ENCODE results near the gene AGRN. TPM values are rescaled to one million over a fixed set of nuclear protein-coding genes. Genes with fewer than 3 reads are reported as not detected.

Gene AGRN
- total RNA-seq, 4 donors from 2014 or later, result 20.0 to 35.8 (median 32.0) TPM

DNA sequence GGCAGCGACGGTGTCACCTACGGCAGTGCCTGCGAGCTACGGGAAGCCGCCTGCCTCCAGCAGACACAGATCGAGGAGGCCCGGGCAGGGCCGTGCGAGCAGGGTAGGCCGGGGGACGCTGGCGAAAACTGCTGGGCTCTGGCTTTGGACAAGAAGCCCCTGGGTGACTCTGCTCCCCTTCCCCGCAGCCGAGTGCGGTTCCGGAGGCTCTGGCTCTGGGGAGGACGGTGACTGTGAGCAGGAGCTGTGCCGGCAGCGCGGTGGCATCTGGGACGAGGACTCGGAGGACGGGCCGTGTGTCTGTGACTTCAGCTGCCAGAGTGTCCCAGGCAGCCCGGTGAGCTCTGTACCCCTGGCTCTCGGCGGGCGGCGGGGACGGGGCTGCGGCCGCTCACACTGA is 24.0 kb downstream of the AGRN start:
- Histone ChIP-seq H3K27ac (no peak overlapping the region), H3K4me1 (peaks cover 14 to 18% (median 15%) of the 10 kb centered on the region in 3 donors), H3K27me3 (peaks cover 0 to 13% (median 0%) of the 10 kb centered on the region in 4 donors), H3K4me3 (no peak overlapping the region), H3K36me3 (peaks cover 0 to 63% (median 9%) of the 10 kb centered on the region in 3 donors), H3K9me3 (no peaks in the 10 kb centered on the region)
- no peak for DNase-seq
- 98% methylated on average over 9 of the region's 33 CpGs; no CpG with 5 or more reads in 1 of the 2 donors for WGBS, 2 donors
- intact Hi-C loops (cut with DNase I), result no loop called here
- TF ChIP-seq POLR2A (IDR thresholded peaks at IDR 0.05), result no peak
- TF ChIP-seq, protein P1, sequence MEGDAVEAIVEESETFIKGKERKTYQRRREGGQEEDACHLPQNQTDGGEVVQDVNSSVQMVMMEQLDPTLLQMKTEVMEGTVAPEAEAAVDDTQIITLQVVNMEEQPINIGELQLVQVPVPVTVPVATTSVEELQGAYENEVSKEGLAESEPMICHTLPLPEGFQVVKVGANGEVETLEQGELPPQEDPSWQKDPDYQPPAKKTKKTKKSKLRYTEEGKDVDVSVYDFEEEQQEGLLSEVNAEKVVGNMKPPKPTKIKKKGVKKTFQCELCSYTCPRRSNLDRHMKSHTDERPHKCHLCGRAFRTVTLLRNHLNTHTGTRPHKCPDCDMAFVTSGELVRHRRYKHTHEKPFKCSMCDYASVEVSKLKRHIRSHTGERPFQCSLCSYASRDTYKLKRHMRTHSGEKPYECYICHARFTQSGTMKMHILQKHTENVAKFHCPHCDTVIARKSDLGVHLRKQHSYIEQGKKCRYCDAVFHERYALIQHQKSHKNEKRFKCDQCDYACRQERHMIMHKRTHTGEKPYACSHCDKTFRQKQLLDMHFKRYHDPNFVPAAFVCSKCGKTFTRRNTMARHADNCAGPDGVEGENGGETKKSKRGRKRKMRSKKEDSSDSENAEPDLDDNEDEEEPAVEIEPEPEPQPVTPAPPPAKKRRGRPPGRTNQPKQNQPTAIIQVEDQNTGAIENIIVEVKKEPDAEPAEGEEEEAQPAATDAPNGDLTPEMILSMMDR (IDR thresholded peaks at IDR 0.05), result no peak

DNA sequence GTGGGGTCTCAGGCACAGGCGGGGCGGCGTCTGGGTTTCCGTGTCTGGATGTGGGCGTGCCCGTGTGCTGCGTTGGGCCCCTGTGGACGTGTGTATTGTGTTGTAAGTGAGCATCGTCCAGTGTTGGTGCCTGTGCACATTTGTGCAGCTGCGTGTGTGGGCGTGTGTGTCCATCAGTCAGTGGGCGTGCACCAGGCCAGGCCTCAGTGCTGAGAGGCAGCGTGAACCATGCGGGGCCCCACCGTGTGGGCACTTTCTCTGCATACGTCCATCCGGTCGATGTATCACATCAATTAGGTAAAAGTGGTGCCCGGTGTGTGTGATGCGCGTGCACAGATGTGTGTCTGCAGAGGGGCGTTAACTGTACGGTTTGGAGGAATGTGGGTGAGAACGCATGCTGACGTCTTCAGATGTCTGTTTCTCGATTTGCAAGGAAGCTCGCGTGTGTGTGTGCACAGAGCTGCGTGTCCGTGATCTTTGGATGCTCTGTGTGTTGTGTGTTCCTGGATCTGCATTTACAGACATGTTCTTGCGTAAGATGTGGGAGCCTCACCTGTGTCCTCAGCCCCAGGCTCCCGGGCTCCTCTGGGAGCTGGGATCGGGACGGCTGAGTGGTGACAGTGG is 24.6 kb downstream of the AGRN start:
- intact Hi-C loops (cut with DNase I), result no loop called here
- DNase-seq, result no peak
- Histone ChIP-seq H3K9me3 (no peaks in the 10 kb centered on the region), H3K4me3 (no peak overlapping the region), H3K27me3 (peaks cover 0 to 6% (median 0%) of the 10 kb centered on the region in 4 donors), H3K27ac (no peak overlapping the region), H3K36me3 (peaks cover 0 to 69% (median 9%) of the 10 kb centered on the region in 3 donors), H3K4me1 (peaks cover 10 to 11% (median 11%) of the 10 kb centered on the region in 3 donors)
- WGBS, 2 donors, result 95 to 97% methylated on average over 12 to 15 of the region's 34 CpGs
- TF ChIP-seq, protein P1 (IDR thresholded peaks at IDR 0.05), result no peak
- no peak for TF ChIP-seq POLR2A (IDR thresholded peaks at IDR 0.05)

DNA sequence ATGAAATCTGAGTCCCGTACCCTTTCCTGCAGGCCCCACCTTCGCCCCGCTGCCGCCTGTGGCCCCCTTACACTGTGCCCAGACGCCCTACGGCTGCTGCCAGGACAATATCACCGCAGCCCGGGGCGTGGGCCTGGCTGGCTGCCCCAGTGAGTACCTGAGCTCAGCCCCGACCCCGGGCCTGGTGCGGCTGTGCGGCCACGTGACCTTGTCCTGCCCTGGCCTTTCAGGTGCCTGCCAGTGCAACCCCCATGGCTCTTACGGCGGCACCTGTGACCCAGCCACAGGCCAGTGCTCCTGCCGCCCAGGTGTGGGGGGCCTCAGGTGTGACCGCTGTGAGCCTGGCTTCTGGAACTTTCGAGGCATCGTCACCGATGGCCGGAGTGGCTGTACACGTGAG is 25.2 kb downstream of the AGRN start:
- intact Hi-C loops (cut with DNase I), result no loop called here
- Histone ChIP-seq H3K36me3 (peaks cover 0 to 75% (median 14%) of the 10 kb centered on the region in 3 donors), H3K4me3 (no peak overlapping the region), H3K9me3 (no peaks in the 10 kb centered on the region), H3K4me1 (peaks cover 5 to 6% (median 5%) of the 10 kb centered on the region in 3 donors), H3K27ac (no peak overlapping the region), H3K27me3 (peaks cover 0 to under 1% (median 0%) of the 10 kb centered on the region in 4 donors)
- WGBS, 2 donors, result 86 to 93% methylated on average over 12 to 18 of the region's 23 CpGs
- DNase-seq, result no peak
- TF ChIP-seq, protein P1 (IDR thresholded peaks at IDR 0.05), result no peak
- TF ChIP-seq POLR2A (IDR thresholded peaks at IDR 0.05), result no peak

DNA sequence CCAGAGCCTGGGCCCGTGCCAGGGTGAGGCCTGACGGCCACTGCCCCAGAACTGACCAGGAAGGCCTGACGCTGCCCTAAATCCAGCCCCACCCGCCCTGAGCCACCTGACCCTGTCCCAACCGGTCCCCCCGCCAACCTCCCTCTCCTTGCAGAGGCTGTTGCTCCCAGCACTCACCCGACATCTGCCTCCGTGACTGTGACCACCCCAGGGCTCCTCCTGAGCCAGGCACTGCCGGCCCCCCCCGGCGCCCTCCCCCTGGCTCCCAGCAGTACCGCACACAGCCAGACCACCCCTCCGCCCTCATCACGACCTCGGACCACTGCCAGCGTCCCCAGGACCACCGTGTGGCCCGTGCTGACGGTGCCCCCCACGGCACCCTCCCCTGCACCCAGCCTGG is 26.3 kb downstream of the AGRN start:
- 89% methylated on average over 3 of the region's 20 CpGs; no CpG with 5 or more reads in 1 of the 2 donors for WGBS, 2 donors
- Histone ChIP-seq H3K27me3 (no peaks in the 10 kb centered on the region), H3K36me3 (peaks cover 0 to 86% (median 16%) of the 10 kb centered on the region in 3 donors), H3K9me3 (no peaks in the 10 kb centered on the region), H3K4me1 (no peaks in the 10 kb centered on the region), H3K4me3 (no peak overlapping the region), H3K27ac (no peak overlapping the region)
- DNase-seq, result no peak
- intact Hi-C loops (cut with DNase I), result no loop called here
- TF ChIP-seq, protein P1 (IDR thresholded peaks at IDR 0.05), result no peak
- no peak for TF ChIP-seq POLR2A (IDR thresholded peaks at IDR 0.05)

DNA sequence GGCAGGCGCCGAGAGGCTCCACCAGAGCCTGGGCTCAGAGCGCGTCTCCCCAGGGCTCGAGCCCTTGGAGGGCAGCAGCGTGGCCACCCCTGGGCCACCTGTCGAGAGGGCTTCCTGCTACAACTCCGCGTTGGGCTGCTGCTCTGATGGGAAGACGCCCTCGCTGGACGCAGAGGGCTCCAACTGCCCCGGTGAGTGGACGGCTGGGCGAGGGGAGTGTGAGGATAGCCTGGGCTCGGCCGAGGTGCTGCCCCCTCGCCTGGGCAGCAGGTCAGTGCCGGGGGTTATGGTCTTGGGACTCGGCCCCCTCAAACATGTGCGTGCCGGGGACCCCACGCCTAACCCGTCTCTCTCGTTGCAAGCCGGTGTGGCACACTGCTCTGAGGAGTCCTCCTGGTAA is 26.8 kb downstream of the AGRN start:
- Histone ChIP-seq H3K4me1 (no peaks in the 10 kb centered on the region), H3K4me3 (no peak overlapping the region), H3K27me3 (no peaks in the 10 kb centered on the region), H3K36me3 (peaks cover 0 to 91% (median 19%) of the 10 kb centered on the region in 3 donors), H3K9me3 (no peaks in the 10 kb centered on the region), H3K27ac (no peak overlapping the region)
- WGBS, 2 donors, result 93% methylated on average over 5 of the region's 26 CpGs; no CpG with 5 or more reads in 1 of the 2 donors
- intact Hi-C loops (cut with DNase I), result no loop called here
- TF ChIP-seq, protein P1 (IDR thresholded peaks at IDR 0.05), result no peak
- DNase-seq, result no peak
